Osteocyte (in vitro differentiated cells): ENCODE measurements around the gene CCNYL1. TPM values are rescaled to one million over a fixed set of nuclear protein-coding genes. Genes with fewer than 3 reads are reported as not detected.
"Not testable (repeated sequence)": the region's sequence is repeated elsewhere in the genome, so short reads cannot be mapped to it uniquely, and the experiment has no call there.

Experiments
- DNase-seq: peaks from one replicate; pipeline ENCODE4 v3.0.0; 2021; ENCODE audit warnings: mixed read lengths; ENCODE audit not compliant: unreplicated experiment; ENCODE audit errors: extremely low spot score
- H3K27ac Mint-ChIP-seq: one replicate; pipeline ENCODE4 v1.8.0; 2021; ENCODE audit warnings: mild to moderate bottlenecking, mixed read lengths; ENCODE audit not compliant: unreplicated experiment
- H3K27me3 Mint-ChIP-seq: one replicate; pipeline ENCODE4 v1.8.0; 2021; ENCODE audit warnings: mixed read lengths; ENCODE audit not compliant: unreplicated experiment
- H3K36me3 Mint-ChIP-seq: one replicate; pipeline ENCODE4 v1.8.0; 2021; ENCODE audit warnings: mixed read lengths; ENCODE audit not compliant: unreplicated experiment
- H3K4me1 Mint-ChIP-seq: one replicate; pipeline ENCODE4 v1.8.0; 2021; ENCODE audit warnings: mixed read lengths; ENCODE audit not compliant: unreplicated experiment
- H3K4me3 Mint-ChIP-seq: one replicate; pipeline ENCODE4 v1.8.0; 2021; ENCODE audit warnings: mild to moderate bottlenecking, moderate library complexity, mixed read lengths; ENCODE audit not compliant: unreplicated experiment
- H3K9me3 Mint-ChIP-seq: one replicate; pipeline ENCODE4 v1.8.0; 2021; ENCODE audit warnings: mixed read lengths; ENCODE audit not compliant: unreplicated experiment
- total RNA-seq: library from RNA; stranded (reverse); gene quantifications from 2 replicates; pipeline ENCODE4 v1.2.1, GENCODE V29; 2021
- TF ChIP-seq, protein P1 (sequence below): fragments of 200-600 bp; sonication (generic); IDR thresholded peaks from 2 replicates; pipeline ENCODE4 v1.5.0; 2021; ENCODE audit warnings: antibody characterized with exemption, mild to moderate bottlenecking, moderate library complexity

Gene CCNYL1
- total RNA-seq, 1 donor from 2014 or later = 16.8 TPM

DNA sequence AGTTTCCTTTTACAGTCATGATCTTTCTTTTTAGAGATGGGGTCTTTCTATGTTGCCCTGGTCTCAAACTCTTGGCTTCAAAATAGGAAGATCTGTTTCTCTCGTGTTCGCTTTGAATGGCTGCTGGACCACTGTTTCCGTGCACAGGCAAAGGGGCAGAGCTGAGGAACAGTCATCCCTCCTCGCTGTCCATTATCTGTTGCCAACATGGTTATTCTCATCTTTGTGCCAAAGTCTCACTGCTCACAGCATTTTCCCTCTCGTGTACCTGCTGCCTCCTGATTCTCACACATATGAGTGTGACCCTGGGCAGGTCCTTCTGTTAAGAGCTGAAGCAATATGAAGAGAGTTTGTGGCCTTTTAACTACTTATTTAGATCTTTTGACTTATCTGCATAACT lies 28.0 kb upstream of the CCNYL1 start:
- peaks cover 15% of the 10 kb centered on the region for H3K4me1 Mint-ChIP-seq

DNA sequence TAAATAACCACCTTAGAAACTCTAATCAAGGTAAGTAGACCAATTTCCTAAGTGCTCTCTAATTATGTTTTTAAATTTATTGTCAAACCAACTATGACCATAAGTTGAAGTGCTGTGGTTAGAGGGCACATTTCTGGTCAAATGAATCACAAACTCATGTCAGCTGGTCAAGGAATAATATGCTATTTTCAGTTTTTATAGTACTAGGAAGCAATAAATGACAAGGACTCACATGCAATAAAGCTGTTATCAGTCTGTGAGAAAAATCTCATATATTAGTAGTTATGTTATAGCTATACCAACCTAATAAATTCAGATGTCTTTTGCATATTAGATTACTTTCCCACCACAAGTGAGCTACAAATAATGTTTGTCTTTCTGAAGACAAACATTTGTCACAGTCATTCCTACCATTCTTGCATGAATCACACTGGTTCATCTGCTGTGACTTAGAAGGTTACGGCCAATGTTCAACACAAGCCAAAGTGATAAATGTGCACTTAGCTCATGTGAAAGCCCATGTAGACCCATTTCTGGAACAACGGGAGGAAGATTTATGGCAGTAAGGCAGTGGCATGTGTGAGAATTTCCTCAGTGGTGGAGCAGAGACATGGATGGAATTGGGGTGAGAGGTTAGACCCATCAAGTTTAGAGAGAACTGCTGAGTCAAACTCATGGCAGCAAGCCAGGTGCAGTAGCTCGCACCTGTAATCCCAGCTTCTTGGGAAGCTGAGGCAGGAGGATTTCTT lies 27.4 kb upstream of the CCNYL1 start:
- Mint-ChIP-seq H3K4me3 (no peak overlapping the region), H3K4me1 (peaks cover 15% of the 10 kb centered on the region), H3K27ac (peak overlapping the region; percentile 12), H3K9me3 (no peaks in the 10 kb centered on the region), H3K27me3 (no peaks in the 10 kb centered on the region), H3K36me3 (no peaks in the 10 kb centered on the region)
- DNase-seq = no peak
- TF ChIP-seq, protein P1, sequence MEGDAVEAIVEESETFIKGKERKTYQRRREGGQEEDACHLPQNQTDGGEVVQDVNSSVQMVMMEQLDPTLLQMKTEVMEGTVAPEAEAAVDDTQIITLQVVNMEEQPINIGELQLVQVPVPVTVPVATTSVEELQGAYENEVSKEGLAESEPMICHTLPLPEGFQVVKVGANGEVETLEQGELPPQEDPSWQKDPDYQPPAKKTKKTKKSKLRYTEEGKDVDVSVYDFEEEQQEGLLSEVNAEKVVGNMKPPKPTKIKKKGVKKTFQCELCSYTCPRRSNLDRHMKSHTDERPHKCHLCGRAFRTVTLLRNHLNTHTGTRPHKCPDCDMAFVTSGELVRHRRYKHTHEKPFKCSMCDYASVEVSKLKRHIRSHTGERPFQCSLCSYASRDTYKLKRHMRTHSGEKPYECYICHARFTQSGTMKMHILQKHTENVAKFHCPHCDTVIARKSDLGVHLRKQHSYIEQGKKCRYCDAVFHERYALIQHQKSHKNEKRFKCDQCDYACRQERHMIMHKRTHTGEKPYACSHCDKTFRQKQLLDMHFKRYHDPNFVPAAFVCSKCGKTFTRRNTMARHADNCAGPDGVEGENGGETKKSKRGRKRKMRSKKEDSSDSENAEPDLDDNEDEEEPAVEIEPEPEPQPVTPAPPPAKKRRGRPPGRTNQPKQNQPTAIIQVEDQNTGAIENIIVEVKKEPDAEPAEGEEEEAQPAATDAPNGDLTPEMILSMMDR = no peak

More for the DNA sequence above, 28.0 kb upstream of the CCNYL1 start:
- H3K9me3 Mint-ChIP-seq = no peaks in the 10 kb centered on the region
- no peak for DNase-seq
- TF ChIP-seq, protein P1 = no peak
- no peak overlapping the region for H3K27ac Mint-ChIP-seq
- no peaks in the 10 kb centered on the region for H3K36me3 Mint-ChIP-seq
- no peaks in the 10 kb centered on the region for H3K27me3 Mint-ChIP-seq
- H3K4me3 Mint-ChIP-seq = no peak overlapping the region

DNA sequence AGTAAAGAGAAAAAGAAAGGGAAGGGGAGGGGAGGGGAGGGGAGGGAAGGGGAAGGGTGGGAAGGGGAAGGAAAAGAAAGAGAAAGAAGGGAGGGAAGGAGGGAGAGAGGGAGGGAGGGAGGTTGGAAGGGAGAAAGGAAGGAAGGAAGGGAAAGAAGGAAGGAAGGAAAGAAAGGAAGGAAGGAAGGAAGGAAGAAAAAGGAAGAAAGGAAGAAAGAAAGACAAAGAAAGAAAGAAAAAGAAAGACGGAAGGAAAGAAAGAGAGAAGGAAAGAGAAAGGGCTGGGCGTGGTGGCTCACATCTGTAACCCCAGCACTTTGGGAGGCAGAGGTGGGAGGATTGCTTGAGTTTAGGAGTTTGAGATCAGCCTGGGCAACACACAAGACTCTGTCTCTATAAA lies 24.6 kb upstream of the CCNYL1 start:
- H3K27me3 Mint-ChIP-seq = no peaks in the 10 kb centered on the region
- TF ChIP-seq, protein P1 = no peak
- H3K4me1 Mint-ChIP-seq = peaks cover 15% of the 10 kb centered on the region
- no peak overlapping the region for H3K27ac Mint-ChIP-seq
- H3K9me3 Mint-ChIP-seq = no peaks in the 10 kb centered on the region
- no peak overlapping the region for H3K4me3 Mint-ChIP-seq
- no peaks in the 10 kb centered on the region for H3K36me3 Mint-ChIP-seq
- DNase-seq = no peak

DNA sequence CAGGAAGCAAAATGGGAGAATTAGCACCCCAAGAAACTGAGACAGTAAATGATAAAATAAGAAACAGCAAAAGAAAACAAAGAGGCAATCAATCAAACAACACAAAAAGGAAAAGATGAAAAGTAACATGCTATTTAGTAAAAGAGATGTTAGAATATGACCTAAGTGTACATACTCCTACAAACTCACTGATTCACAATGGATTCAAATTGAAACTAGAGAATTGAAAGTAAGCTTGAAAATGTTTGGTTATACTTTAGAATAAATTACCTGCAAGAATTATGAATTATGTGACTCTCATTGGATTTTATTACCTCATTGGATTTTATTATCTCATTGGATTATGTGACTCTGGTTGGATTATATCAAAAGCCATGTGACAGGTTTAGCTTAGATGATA lies 22.8 kb upstream of the CCNYL1 start:
- Mint-ChIP-seq H3K36me3 (no peaks in the 10 kb centered on the region), H3K27ac (no peak overlapping the region), H3K4me1 (peaks cover 10% of the 10 kb centered on the region), H3K27me3 (no peaks in the 10 kb centered on the region), H3K9me3 (no peaks in the 10 kb centered on the region), H3K4me3 (no peak overlapping the region)
- TF ChIP-seq, protein P1 = no peak
- DNase-seq = no peak

DNA sequence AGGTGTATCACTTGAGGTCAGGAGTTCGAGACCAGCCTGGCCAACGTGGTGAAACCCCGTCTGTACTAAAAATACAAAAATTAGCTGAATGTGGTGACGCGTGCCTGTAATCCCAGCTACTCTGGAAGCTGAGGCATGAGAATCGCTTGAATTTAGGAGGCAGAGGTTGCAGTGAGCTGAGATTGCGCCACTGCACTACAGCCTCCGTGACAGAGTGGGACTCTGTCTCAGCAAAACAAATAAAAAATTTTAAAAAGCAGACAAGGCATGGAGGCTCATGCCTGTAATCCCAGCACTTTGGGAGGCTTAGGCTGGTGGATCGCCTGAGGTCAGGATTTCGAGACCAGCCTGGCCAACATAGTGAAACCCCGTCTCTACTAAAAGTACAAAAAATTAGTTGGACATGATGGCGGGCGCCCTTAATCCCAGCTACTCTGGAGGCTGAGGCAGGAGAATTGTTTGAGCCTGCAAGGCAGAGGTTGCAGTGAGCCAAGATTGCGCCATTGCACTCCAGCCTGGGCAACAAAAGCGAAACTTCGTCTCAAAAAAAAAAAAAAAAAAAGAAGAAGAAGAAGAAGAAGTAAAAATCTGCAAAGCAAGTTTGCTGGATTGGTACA lies 20.5 kb upstream of the CCNYL1 start:
- peak; percentile 15 for DNase-seq
- H3K4me1 Mint-ChIP-seq, H3K27ac Mint-ChIP-seq, H3K4me3 Mint-ChIP-seq, H3K9me3 Mint-ChIP-seq, H3K36me3 Mint-ChIP-seq, H3K27me3 Mint-ChIP-seq: not testable (repeated sequence)
